Sigmoid colon (tissue), 4 donors: ENCODE data around the gene VSTM4.

Experiments used
- EP300 ChIP-seq, 4 donors: sonication (generic); formaldehyde crosslinking; IDR thresholded peaks; one replicate each; pipeline ENCODE4 v1.6.1; 2017; ENCODE audit warnings: antibody characterized with exemption in 4 of 4
- TF ChIP-seq, protein P1 (sequence below), 4 experiments: fragments of 450-650 bp in 3 of 4; fragments of 200-600 bp in 1 of 4; IDR thresholded peaks; one replicate each; pipeline ENCODE4 v1.5.1; 2016 to 2019; ENCODE audit warnings: antibody characterized with exemption in 4 of 4, mild to moderate bottlenecking in 3 of 4, moderate library complexity in 2 of 4

DNA sequence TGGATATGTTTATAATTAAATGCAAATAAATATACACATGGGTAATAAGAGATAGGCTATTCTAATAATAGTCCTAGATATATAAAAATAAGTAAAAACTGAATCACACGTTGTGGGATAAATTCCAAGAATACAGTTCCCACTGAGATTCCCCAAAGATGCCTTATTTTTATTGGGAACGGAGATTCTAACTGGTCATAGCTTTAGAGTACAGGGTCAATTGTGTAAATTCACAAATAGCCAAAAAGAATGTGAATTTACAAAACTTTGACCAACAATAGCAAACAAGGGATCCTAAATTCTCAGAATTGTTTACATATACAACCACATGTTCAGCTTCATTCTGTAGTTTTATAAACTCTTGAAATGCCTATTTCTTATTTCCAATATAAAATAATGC lies 65.0 kb downstream of the VSTM4 start:
- TF ChIP-seq, protein P1, sequence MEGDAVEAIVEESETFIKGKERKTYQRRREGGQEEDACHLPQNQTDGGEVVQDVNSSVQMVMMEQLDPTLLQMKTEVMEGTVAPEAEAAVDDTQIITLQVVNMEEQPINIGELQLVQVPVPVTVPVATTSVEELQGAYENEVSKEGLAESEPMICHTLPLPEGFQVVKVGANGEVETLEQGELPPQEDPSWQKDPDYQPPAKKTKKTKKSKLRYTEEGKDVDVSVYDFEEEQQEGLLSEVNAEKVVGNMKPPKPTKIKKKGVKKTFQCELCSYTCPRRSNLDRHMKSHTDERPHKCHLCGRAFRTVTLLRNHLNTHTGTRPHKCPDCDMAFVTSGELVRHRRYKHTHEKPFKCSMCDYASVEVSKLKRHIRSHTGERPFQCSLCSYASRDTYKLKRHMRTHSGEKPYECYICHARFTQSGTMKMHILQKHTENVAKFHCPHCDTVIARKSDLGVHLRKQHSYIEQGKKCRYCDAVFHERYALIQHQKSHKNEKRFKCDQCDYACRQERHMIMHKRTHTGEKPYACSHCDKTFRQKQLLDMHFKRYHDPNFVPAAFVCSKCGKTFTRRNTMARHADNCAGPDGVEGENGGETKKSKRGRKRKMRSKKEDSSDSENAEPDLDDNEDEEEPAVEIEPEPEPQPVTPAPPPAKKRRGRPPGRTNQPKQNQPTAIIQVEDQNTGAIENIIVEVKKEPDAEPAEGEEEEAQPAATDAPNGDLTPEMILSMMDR (IDR thresholded peaks at IDR 0.05): no peak
- no peak for TF ChIP-seq EP300 (IDR thresholded peaks at IDR 0.05)
